ENCODE results near the gene ZNF398. TPM values are rescaled to one million over a fixed set of nuclear protein-coding genes. Genes with fewer than 3 reads are reported as not detected.
A peak's percentile ranks its signal among the peaks of the same experiment; 100 is the strongest.

The ZNF398 gene
- total and polyA plus RNA-seq, 9 of the 15 experiments (the other 6 are each of a cell fraction or from before 2014, with no cell fraction given) = 4.0 to 18.6 (median 10.4) TPM

GRCh38 chr7:149147072-149147751 is at the start of gene ZNF398 (continued):
- peak; percentile 87 for TF ChIP-seq ZBTB2 (IDR thresholded peaks at IDR 0.05)
- TF ChIP-seq ZNF318 (IDR thresholded peaks at IDR 0.05; ENCODE audit: borderline replicate concordance in 1 of 2, low read depth in 1 of 2) = no peak
- TF ChIP-seq KLF6 (CRISPR knock-in tag; IDR thresholded peaks at IDR 0.05; ENCODE audit: borderline replicate concordance) = no peak
- no peak for TF ChIP-seq ZNF239 (CRISPR knock-in tag; IDR thresholded peaks at IDR 0.05)
- no peak for TF ChIP-seq DLX4 (CRISPR knock-in tag; IDR thresholded peaks at IDR 0.05)
- TF ChIP-seq SRSF7 (optimal IDR thresholded peaks at IDR 0.05; ENCODE audit: low read depth, low read length) = no peak
- TF ChIP-seq ZNF311 (CRISPR knock-in tag; IDR thresholded peaks at IDR 0.05) = no peak
- no peak for TF ChIP-seq ZFP1 (CRISPR knock-in tag; IDR thresholded peaks at IDR 0.05)
- TF ChIP-seq NR2F6 (CRISPR knock-in tag; IDR thresholded peaks at IDR 0.05) = no peak
- peak; percentile 95 for TF ChIP-seq CTCFL (IDR thresholded peaks at IDR 0.05; ENCODE audit: borderline replicate concordance, insufficient read depth, low read depth, low read length, poor library complexity, severe bottlenecking)
- no peak for TF ChIP-seq ZNF695 (CRISPR knock-in tag; IDR thresholded peaks at IDR 0.05)
- TF ChIP-seq CHD2 (IDR thresholded peaks at IDR 0.05; ENCODE audit: low read depth, low read length) = 0 out of 2 replicates have a peak, but pooled peaks have one; percentile 58
- TF ChIP-seq ZNF830 (CRISPR knock-in tag; IDR thresholded peaks at IDR 0.05) = no peak
- no peak for TF ChIP-seq CEBPB (tag; IDR thresholded peaks at IDR 0.05)
- no peak for TF ChIP-seq ZNF79 (CRISPR knock-in tag; IDR thresholded peaks at IDR 0.05; ENCODE audit: low read depth)
- 0 out of 2 replicates have a peak, but pooled peaks have one; percentile 86 for TF ChIP-seq ILF3 (IDR thresholded peaks at IDR 0.05; ENCODE audit: borderline replicate concordance)

All from K562 (cell line).